Right lobe of liver (tissue), 4 donors: ENCODE results near the gene SNX10.

Experiments used
- CTCF ChIP-seq, 4 donors: fragments of 200-600 bp in 3 of 4; fragments of 450-650 bp in 1 of 4; IDR thresholded peaks; one replicate each; pipeline versions ENCODE4 v1.5.1 to v1.8.0; 2016 to 2022; ENCODE audit warnings: antibody characterized with exemption in 4 of 4, mild to moderate bottlenecking in 2 of 4
- POLR2A ChIP-seq: fragments of 450-650 bp; IDR thresholded peaks from one replicate; pipeline ENCODE4 v1.6.1; 2017; ENCODE audit warnings: antibody characterized with exemption, mild to moderate bottlenecking
- donor health status: DM: no; HTN: no; CAD: no.
- donor health status: DM: no; HTN: no; CAD: no.
- donor health status: DM: no; HTN: yes; CAD: no.

GRCh38 chr7:26293569-26294308 lies 2.1 kb downstream of the SNX10 start:
- TF ChIP-seq CTCF (IDR thresholded peaks at IDR 0.05) (no peak), POLR2A (no peak)
